NK-92 (cell line): Measurements from ENCODE around the gene GPR173.
A peak's percentile ranks its signal among the peaks of the same experiment; 100 is the strongest.

Experiments used
- DNase-seq: peaks from one replicate; lab custom pipeline; 2025; ENCODE audit not compliant: unreplicated experiment; lab: John Stamatoyannopoulos, UW

The GPR173 gene

DNA sequence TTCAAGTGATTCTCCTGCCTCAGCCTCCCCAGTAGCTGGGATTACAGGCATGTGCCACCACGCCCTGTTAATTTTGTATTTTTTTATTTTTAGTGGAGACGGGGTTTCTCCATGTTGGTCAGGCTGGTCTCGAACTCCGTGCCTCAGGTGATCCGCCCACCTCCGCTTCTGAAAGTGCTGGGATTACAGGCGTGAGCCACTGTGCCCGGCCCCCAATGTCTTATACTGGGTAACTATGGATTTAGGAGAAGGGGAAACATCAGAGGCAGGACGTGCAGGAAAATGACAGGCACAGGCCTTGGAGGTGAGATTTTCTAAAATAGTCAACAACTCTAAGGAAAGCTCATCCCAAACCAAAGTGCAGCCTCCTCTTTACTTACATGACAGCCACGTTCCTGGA lies 22.5 kb downstream of the GPR173 start:
- no peak for DNase-seq

DNA sequence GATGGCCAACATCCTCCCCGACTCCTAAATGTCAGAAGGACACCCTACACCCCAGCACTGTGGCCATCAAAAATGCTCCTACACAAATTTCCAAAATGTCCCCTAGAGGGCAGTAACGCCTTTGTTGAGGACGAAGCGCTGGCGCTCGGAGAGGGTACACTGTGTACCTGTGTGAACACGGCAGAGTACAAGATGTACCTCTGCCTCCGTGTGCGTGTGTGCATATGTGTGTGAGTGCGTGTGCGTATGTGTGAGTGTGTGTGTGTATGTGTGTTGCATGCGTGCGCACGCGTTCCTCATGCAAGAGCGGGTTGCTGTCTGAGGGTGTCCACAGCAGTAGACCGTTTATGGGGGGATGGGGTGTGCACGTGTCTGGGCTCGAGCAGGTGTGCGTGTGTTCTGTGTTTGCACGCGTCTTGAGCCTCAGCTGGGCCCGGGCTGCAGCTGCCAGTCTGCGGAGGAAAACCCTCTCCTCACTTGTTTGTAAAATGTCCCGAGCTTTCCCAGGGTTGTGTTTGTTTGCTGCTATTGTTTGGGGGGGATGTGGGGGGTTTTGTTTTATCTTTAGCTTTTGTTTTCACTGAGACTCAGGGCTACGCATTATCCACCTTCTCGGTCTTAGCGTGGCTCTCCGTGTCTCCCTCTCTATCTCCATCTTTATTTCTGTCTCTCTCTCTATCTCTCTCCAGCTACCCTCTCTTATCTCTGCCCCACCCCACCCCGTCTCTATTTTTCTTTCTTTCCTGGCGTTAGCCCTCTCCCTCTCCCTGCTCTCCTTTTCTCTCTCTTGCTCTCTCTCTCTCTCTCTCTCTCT lies 23.2 kb downstream of the GPR173 start:
- no peak for DNase-seq

DNA sequence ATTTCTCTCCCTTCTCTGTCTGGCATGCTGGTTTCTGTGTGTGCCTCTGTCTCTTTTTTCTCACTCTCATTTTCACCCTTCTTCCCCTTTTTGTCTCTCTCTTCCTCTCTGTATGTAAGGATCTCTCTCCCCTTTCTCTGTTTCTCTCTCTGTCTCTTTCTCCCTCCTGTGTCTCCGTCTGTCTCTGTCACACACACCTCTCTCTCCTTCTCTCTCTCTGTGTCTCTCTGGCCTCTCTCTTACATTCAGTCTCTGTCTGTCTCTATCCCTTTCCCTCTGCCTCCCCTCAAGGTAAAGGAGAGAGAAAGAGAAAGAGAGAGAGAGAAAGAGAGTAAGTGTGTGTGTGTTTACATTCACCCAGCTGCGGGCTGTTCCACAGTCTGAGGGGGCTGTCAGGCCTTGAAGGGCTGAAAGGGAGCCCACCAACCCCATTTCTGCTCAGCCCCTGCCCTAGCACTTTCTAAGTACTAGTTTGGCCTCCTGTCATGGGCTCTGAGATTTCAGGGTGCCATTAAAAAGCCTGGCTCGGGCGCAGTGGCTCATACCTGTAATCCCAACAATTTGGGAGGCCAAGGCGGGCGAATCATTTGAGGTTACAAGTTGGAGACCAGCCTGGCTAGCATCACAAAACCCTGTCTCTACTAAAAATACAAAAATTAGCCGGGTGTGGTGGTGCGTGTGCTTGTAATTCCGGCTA lies 24.0 kb downstream of the GPR173 start:
- no peak for DNase-seq

DNA sequence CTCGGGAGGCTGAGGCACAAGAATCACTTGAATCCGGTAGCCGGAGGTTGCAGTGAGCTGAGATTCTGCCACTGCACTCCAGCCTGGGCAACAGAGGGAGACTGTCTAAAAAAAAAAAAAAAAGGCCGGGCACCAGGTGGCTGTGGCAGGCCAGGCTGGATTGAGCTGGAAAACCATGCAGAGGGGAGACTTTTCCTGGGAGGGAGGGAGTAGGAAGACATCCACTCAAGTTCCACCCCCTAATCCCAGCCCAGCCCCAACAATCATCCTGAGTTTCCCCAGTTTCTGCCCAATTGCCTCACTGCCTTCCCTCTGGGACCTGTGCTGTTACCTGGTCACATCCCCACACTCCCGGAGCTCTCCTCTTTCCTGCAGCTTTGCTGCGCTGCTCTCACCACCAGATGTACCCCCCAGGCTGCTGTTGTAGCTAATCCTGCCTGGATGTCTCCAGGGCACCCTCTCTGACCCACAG lies 24.6 kb downstream of the GPR173 start:
- DNase-seq: no peak

DNA sequence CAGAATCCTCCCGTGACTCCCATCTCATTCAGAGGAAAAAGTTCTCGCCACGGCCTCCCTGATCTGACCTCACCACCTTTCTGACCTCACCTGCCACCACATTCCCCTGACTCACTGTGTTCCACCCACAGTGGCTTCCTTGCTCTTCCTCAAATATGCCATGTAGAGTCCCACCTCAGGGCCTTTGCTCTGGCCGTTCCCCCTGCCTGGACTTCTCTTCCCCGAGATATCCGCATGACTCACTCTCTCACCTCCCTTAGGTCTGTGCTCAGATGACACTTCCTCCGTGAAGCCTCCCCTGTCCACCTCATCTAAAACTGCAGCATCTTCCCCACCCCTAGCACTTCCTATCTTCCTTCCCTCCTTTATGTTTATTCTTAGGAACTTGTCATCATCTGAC lies 26.4 kb downstream of the GPR173 start:
- DNase-seq: no peak

DNA sequence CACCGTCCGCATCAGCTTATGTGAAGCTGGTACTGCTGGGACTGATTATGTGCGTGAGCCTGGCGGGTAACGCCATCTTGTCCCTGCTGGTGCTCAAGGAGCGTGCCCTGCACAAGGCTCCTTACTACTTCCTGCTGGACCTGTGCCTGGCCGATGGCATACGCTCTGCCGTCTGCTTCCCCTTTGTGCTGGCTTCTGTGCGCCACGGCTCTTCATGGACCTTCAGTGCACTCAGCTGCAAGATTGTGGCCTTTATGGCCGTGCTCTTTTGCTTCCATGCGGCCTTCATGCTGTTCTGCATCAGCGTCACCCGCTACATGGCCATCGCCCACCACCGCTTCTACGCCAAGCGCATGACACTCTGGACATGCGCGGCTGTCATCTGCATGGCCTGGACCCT lies 28.1 kb downstream of the GPR173 start:
- no peak for DNase-seq

DNA sequence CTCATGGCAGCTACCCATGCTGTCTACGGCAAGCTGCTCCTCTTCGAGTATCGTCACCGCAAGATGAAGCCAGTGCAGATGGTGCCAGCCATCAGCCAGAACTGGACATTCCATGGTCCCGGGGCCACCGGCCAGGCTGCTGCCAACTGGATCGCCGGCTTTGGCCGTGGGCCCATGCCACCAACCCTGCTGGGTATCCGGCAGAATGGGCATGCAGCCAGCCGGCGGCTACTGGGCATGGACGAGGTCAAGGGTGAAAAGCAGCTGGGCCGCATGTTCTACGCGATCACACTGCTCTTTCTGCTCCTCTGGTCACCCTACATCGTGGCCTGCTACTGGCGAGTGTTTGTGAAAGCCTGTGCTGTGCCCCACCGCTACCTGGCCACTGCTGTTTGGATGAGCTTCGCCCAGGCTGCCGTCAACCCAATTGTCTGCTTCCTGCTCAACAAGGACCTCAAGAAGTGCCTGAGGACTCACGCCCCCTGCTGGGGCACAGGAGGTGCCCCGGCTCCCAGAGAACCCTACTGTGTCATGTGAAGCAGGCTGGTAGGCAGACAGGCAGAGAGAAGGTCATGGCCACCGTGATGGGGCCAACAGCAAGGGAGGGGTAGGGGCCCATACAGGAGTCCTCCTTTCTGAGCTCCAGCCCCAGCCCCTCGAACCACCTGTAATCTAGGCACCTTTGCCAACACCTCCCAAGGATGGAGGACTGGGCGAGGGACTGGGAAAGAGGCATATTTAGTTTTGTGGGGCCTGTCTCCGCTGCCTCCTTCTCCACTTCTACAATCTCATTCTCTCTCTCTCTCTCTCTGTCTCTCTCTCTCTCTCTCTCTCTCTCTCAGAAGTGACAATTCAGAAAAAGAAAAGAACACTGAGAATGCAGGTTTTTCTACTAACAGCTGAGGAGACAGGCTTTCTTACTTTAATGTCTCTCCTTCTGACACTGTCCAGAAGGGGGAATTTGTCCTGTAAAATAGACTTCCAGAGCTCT lies 28.9 kb downstream of the GPR173 start:
- DNase-seq: no peak

DNA sequence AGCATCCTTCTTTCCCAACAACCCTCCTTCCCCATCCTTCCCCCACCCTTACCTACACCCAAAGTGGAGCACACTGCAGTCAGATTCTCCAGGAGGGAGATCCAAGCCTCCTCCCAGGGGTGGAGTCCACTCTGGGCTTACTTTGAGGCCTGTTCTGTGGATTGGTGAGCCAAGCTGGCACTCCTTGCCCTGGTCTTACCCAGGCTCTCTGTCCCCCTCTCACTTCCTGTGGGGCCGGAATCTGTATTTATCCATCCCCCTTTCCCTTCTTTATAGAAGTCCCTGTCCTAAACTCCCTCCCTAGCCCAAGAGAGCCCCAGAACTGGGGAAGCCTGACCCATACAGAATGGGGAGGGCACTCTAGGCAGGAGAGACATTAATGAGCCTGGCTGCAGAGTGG lies 30.4 kb downstream of the GPR173 start:
- DNase-seq: no peak

DNA sequence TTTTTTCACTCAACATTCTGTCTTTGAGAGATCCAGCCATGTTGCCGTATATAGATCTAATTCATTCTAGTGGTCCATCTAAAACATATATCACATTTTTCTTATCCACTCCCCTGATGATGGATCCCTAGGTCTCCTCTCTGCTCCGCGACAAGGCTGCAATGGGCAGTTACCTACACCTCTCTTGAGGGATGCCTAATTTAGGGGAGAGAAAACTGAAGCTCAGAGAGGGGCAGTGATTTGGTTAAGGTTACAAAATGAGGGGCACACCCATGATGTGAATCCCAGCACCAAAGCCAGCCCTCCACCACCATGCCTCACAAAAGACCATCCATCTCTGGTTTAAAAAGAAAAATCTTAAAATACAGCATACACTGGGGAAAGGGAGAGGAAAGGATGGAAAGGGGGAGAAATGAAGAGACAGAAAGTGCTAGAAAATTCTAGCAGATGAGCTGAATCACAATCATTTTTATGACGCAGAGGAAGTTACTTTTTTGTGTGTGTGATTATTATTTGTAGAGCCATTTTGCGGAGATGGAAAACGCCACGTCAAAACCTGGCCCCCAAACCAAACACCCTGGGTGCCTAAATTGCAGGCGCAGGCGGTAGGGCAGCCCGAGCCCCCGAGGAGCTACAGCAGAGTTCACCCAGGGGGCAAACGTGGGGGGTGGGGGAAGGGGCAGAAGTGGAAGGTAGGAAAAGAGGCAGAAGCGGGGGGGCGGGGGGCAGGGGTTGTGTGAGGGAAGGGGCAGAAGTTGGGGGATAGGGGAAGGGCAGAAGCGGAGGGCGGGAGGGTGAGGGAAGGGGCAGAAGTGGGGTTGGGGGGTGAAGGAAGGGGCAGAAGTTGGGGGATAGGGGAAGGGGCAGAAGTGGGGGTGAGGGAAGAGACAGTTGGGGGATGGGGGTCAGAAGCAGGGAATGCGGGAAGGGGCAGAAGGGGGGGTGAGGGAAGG lies 32.3 kb downstream of the GPR173 start:
- DNase-seq: no peak

DNA sequence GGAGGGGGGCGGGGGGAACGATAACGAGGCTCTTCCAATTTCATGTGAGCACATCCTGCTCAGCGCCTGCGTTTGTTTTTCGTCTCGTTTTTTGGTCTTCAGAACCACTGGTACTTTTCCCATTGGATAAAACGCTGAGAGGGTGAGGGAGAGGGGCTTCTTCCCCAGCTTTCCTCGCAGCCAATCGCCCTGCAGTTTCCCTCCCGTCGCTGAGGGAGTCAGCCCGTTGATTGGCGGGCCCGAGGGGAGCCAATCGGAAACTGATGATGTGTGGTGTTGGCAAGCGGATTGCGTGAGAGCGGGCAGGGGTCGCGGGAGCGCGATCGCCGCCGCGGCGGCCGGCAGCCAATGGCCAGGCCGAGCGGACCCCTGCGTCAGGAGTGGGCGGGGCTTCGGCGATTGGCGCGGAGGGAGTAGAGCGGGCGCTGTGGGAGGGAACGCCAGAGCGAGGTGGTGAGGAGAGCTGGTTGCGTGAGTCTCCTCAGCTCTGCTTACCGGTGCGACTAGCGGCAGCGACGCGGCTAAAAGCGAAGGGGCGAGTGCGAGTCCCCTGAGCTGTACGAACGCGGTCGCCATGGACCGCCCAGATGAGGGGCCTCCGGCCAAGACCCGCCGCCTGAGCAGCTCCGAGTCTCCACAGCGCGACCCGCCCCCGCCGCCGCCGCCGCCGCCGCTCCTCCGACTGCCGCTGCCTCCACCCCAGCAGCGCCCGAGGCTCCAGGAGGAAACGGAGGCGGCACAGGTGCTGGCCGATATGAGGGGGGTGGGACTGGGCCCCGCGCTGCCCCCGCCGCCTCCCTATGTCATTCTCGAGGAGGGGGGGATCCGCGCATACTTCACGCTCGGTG lies 33.6 kb downstream of the GPR173 start, which contains the start of gene TSPYL2:
Gene TSPYL2 (plus strand): TSS at position 443 of the 848 bp plus-strand sequence. CDS start 132 bp downstream, at position 575.
- DNase-seq: peak; percentile 59

DNA sequence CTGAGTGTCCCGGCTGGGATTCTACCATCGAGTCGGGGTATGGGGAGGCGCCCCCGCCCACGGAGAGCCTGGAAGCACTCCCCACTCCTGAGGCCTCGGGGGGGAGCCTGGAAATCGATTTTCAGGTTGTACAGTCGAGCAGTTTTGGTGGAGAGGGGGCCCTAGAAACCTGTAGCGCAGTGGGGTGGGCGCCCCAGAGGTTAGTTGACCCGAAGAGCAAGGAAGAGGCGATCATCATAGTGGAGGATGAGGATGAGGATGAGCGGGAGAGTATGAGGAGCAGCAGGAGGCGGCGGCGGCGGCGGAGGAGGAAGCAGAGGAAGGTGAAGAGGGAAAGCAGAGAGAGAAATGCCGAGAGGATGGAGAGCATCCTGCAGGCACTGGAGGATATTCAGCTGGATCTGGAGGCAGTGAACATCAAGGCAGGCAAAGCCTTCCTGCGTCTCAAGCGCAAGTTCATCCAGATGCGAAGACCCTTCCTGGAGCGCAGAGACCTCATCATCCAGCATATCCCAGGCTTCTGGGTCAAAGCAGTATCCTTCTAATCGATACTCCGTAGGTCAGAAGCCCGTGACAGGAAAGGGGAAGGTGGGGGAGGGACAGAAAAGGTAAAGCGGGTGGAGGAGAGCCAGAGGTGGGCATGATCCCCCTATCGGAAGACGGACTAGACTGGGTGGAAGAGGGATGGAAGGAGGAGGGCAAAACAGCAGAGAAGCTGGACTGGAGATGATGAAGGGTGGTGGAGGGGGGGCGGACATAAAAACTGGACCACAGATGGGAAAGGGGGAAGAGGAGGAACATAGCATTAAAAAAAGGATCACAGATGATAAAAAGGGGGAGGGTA lies 34.4 kb downstream of the GPR173 start:
- no peak for DNase-seq

DNA sequence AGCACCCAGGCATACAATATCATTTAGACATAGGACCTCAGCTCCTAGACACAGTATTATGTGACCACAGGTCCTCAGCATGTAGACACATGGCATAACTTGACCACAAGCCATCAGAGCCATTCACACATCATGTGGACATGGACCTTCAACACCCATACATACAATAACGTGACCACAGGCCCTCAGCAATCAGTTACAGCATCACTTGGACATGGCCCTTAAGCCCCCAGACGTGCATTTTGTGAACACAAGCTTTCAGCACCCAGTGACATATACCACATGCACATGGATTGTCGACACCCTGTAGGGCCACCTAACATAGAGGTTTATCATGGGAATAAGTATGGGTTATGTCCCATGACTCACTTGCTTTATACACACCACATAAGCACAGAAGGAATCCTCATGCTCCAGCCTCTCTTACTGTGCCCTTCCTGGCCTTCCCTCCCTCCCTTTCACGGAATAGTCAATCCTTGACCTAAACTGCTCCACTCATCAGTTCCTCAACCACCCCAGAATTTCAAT lies 35.5 kb downstream of the GPR173 start:
- DNase-seq: no peak

DNA sequence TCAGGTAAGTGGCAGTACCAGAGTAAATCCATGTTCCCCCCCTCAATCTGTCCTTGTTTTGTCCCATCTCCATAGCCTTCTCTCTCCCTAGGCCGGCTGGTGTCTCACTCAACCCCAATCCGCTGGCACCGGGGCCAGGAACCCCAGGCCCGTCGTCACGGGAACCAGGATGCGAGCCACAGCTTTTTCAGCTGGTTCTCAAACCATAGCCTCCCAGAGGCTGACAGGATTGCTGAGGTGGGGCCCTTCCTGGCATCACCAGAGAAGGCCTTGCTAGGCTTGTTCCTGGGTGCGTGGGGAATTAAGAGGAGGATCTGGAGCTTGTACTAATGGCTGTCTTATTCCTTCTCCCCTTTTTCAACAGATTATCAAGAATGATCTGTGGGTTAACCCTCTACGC lies 36.3 kb downstream of the GPR173 start:
- DNase-seq: no peak

DNA sequence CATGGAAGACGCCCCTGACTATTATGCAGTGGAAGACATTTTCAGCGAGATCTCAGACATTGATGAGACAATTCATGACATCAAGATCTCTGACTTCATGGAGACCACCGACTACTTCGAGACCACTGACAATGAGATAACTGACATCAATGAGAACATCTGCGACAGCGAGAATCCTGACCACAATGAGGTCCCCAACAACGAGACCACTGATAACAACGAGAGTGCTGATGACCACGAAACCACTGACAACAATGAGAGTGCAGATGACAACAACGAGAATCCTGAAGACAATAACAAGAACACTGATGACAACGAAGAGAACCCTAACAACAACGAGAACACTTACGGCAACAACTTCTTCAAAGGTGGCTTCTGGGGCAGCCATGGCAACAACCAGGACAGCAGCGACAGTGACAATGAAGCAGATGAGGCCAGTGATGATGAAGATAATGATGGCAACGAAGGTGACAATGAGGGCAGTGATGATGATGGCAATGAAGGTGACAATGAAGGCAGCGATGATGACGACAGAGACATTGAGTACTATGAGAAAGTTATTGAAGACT lies 37.2 kb downstream of the GPR173 start:
- DNase-seq: no peak

DNA sequence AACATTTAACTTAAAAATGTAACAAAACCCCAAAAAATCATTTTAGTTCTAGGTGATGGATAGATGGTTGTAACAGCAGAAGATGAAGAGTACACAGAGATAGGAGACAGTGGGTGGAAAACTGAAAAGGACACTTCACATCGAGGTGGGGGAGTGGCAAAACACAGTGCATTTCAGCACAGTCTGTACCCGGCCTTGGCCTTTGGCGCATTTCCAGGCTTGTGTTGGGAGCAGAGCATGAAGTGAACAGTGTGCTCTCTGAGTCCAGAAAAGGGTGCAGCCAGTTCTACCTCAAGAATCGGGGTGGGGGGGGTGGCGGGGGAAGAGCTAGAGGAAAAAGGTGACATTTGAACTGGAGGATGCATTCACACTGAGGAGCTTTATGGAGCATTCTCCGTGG lies 37.9 kb downstream of the GPR173 start:
- no peak for DNase-seq

DNA sequence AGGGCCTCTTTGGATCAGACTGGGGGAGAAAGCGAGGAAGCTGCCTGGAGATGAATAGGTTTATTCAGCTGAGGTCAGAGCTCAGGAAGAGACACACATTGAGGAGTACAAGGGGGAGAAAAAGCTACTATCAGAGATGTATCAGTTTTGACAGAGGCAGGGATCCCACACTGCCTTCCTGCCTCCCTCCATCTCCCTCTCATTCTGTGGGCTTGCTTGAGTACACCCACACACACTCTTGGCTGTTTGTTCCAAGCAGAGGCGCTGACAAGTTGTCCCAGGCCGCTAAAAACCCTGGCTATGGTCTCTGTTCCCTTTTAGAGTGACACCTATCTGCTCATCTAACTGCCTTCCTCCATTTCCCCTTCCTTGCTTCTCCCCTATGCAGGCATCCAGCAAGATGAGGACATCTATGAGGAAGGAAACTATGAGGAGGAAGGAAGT lies 38.8 kb downstream of the GPR173 start:
- no peak for DNase-seq

DNA sequence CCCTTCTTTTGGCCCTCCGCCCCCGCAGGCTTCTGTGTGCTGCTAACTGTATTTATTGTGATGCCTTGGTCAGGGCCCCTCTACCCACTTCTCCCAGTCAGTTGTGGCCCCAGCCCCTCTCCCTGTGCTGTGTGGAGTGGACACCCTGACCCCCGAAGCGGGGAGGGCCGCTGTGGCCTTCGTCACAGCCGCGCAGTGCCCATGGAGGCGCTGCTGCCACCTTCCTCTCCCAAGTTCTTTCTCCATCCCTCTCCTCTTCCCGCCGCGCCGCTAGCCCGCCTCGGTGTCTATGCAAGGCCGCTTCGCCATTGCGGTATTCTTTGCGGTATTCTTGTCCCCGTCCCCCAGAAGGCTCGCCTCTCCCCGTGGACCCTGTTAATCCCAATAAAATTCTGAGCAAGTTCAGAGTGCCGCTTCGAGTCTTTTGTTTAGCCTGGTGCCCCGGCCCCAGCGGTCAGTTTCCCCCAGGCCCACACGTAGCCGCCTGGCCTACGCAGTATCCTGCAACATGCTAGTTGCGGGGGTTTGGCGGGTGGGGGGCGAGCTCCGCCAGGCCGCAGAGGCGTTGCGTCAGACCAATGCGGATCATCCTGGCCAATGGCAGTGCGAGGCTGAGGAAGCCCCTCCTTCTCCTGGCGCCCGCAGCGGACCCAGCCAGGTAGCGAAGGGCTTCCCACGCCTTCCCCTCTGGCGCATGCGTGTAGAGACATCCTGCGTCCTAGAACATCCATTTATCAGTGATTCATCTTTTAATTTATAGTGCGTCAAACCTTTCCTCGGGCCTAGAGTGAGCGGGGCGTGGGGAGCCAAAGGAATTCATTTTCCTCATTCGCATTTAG lies 39.8 kb downstream of the GPR173 start:
- peak; percentile 4 for DNase-seq
